GM23338 (cell line): ENCODE measurements around the gene FAM149B1. TPM values are rescaled to one million over a fixed set of nuclear protein-coding genes. Genes with fewer than 3 reads are reported as not detected.

Experiments used
- ATAC-seq: fragments of 200-7000 bp; cut with Tn5 transposase; 3 replicates; pipeline ENCODE4 v1.9.1; 2020
- DNase-seq: peaks from one replicate; pipeline ENCODE4 v3.0.0-alpha.2; 2015; ENCODE audit warnings: low spot score
- H2AFZ ChIP-seq: fragments of 200-600 bp; sonication (generic); 2 replicates; pipeline ENCODE4 v1.8.0; 2016; ENCODE audit warnings: antibody characterized with exemption, mild to moderate bottlenecking, moderate library complexity
- H3F3A ChIP-seq: fragments of 200-600 bp; sonication (generic); replicated peaks from 2 replicates; pipeline ENCODE4 v1.8.0; 2017; ENCODE audit warnings: antibody characterized with exemption, mixed run types, low read depth
- H3K27ac ChIP-seq: fragments of 200-600 bp; sonication (generic); 2 replicates; pipeline ENCODE4 v1.6.1; 2016; ENCODE audit warnings: low read depth
- H3K27me3 ChIP-seq: fragments of 200-600 bp; sonication (generic); 2 replicates; pipeline ENCODE4 v1.8.0; 2016; ENCODE audit warnings: mild to moderate bottlenecking, mixed run types, moderate library complexity; ENCODE audit not compliant: insufficient read depth
- H3K36me3 ChIP-seq: fragments of 200-600 bp; sonication (generic); 2 replicates; pipeline ENCODE4 v1.8.0; 2016; ENCODE audit warnings: mild to moderate bottlenecking; ENCODE audit not compliant: insufficient read depth
- H3K4me1 ChIP-seq: fragments of 200-600 bp; sonication (generic); 2 replicates; pipeline ENCODE4 v1.8.0; 2016; ENCODE audit warnings: mild to moderate bottlenecking, moderate library complexity; ENCODE audit not compliant: insufficient read depth
- H3K4me2 ChIP-seq: fragments of 200-600 bp; sonication (generic); 2 replicates; pipeline ENCODE4 v1.7.1; 2017; ENCODE audit warnings: mixed run types
- H3K4me3 ChIP-seq: fragments of 200-600 bp; sonication (generic); 2 replicates; pipeline ENCODE4 v1.6.1; 2016; ENCODE audit warnings: mixed run types
- H3K79me2 ChIP-seq: fragments of 200-600 bp; sonication (generic); replicated peaks from 2 replicates; pipeline ENCODE4 v1.8.0; 2017; ENCODE audit warnings: mild to moderate bottlenecking; ENCODE audit not compliant: insufficient read depth
- H3K9me2 ChIP-seq: fragments of 200-600 bp; sonication (generic); 2 replicates; pipeline ENCODE4 v1.8.0; 2017; ENCODE audit not compliant: insufficient read depth
- H4K20me1 ChIP-seq: fragments of 200-600 bp; sonication (generic); replicated peaks from 2 replicates; pipeline ENCODE4 v1.8.0; 2017; ENCODE audit warnings: mild to moderate bottlenecking; ENCODE audit not compliant: insufficient read depth
- H3K27ac Mint-ChIP-seq: 2 replicates; pipeline ENCODE4 v1.8.0; 2020; ENCODE audit warnings: inconsistent platforms, mild to moderate bottlenecking, moderate library complexity, mixed read lengths
- H3K27me3 Mint-ChIP-seq: 3 replicates; pipeline ENCODE4 v1.8.0; 2022; ENCODE audit warnings: low read depth, mild to moderate bottlenecking, moderate library complexity, mixed read lengths, inconsistent platforms; ENCODE audit not compliant: insufficient read depth, poor library complexity
- H3K36me3 Mint-ChIP-seq: 3 replicates; pipeline ENCODE4 v1.8.0; 2021; ENCODE audit warnings: low read depth, mild to moderate bottlenecking, inconsistent platforms, moderate library complexity, mixed read lengths
- H3K4me1 Mint-ChIP-seq: 3 replicates; pipeline ENCODE4 v1.8.0; 2020; ENCODE audit warnings: mild to moderate bottlenecking, inconsistent platforms, mixed read lengths
- H3K4me3 Mint-ChIP-seq: 3 replicates; pipeline ENCODE4 v1.8.0; 2021; ENCODE audit warnings: moderate library complexity, mild to moderate bottlenecking, inconsistent platforms, mixed read lengths
- H3K9me3 Mint-ChIP-seq: 3 replicates; pipeline ENCODE4 v1.8.0; 2020; ENCODE audit warnings: moderate library complexity, mild to moderate bottlenecking, inconsistent platforms, mixed read lengths
- CREB1 ChIP-seq: fragments of 250-450 bp; sonication (Bioruptor Pico); IDR thresholded peaks from 2 replicates; pipeline ENCODE4 v1.5.0; 2020; ENCODE audit warnings: low read depth, mild to moderate bottlenecking, moderate library complexity
- CTCF ChIP-seq, 2 experiments: fragments of 200-600 bp in 1 of 2; sonication (generic) in 1 of 2; conservative IDR thresholded peaks; 2 replicates each; pipeline versions ENCODE4 v1.5.1 to v1.6.1; 2016 to 2017; ENCODE audit warnings: antibody characterized with exemption in 2 of 2, low read depth in 2 of 2, mild to moderate bottlenecking in 2 of 2, moderate library complexity in 1 of 2
- ETS1 ChIP-seq: IDR thresholded peaks from 2 replicates; pipeline ENCODE4 v1.6.1; 2016; ENCODE audit warnings: antibody characterized with exemption
- EZH2 ChIP-seq: fragments of 200-600 bp; sonication (generic); IDR thresholded peaks from one replicate; pipeline ENCODE4 v1.8.0; 2017; ENCODE audit warnings: antibody characterized with exemption, mild to moderate bottlenecking, low read depth; ENCODE audit not compliant: unreplicated experiment
- JUNB ChIP-seq: IDR thresholded peaks from one replicate; pipeline ENCODE4 v1.6.1; 2016; ENCODE audit warnings: antibody characterized with exemption; ENCODE audit not compliant: unreplicated experiment
- NANOG ChIP-seq: IDR thresholded peaks from 2 replicates; pipeline ENCODE4 v1.6.1; 2016; ENCODE audit warnings: antibody characterized with exemption, borderline replicate concordance
- REST ChIP-seq: IDR thresholded peaks from one replicate; pipeline ENCODE4 v1.6.1; 2018; ENCODE audit warnings: antibody characterized with exemption; ENCODE audit not compliant: unreplicated experiment
- ZNF114 ChIP-seq: fragments of 250-450 bp; sonication (Bioruptor Pico); IDR thresholded peaks from 2 replicates; pipeline ENCODE4 v1.5.0; 2020; ENCODE audit warnings: mild to moderate bottlenecking, moderate library complexity
- ZNF331 ChIP-seq: fragments of 250-450 bp; sonication (Bioruptor Pico); IDR thresholded peaks from 2 replicates; pipeline ENCODE4 v1.5.0; 2020; ENCODE audit warnings: low read depth, mild to moderate bottlenecking, moderate library complexity
- ZNF462 ChIP-seq: fragments of 250-450 bp; sonication (Bioruptor Pico); IDR thresholded peaks from 2 replicates; pipeline ENCODE4 v1.5.0; 2020; ENCODE audit warnings: mild to moderate bottlenecking, moderate library complexity
- polyA plus RNA-seq: library from polyadenylated mRNA; unstranded; fragments of >200 nt; fragmentation: Nextera tagmentation; extraction: Ambion mirVana; gene quantifications from 2 replicates; pipeline ENCODE4 v1.2.1, GENCODE V29; 2016
- total RNA-seq: library from RNA; depleted of rRNA; stranded (reverse); fragments of >200 nt; shearing (Covaris generic); gene quantifications from 2 replicates; pipeline ENCODE4 v1.2.3, GENCODE V29; 2014

FAM149B1 gene
- total and polyA plus RNA-seq, 2 experiments from 2014 or later: 11.2 to 19.3 TPM

GRCh38 chr10:73228247-73228646 lies 60.3 kb downstream of the FAM149B1 start (continued):
- TF ChIP-seq ZNF462 (CRISPR knock-in tag) (no peak), JUNB (no peak), CTCF (conservative IDR thresholded peaks at IDR 0.05; ENCODE audit: low read depth in 2 of 2) (no peak), NANOG (no peak), ZNF114 (CRISPR knock-in tag) (no peak), EZH2 (no peak), CREB1 (CRISPR knock-in tag) (no peak), ZNF331 (no peak)

GRCh38 chr10:73229567-73229966 lies 61.6 kb downstream of the FAM149B1 start:
- H3K36me3 ChIP-seq: peaks cover 4% of the 10 kb centered on the region; the same call in 1 of the 2 replicates
- no peak overlapping the region for H3K27ac ChIP-seq
- H3K4me1 ChIP-seq: no peaks in the 10 kb centered on the region
- H3K36me3 Mint-ChIP-seq: peaks cover 4% of the 10 kb centered on the region
- H3K9me3 Mint-ChIP-seq: no peaks in the 10 kb centered on the region
- no peaks in the 10 kb centered on the region for H3K27me3 Mint-ChIP-seq
- no peaks in the 10 kb centered on the region for H3K4me1 Mint-ChIP-seq
- DNase-seq: no peak
- H3K4me3 Mint-ChIP-seq: no peak overlapping the region
- H3K27ac Mint-ChIP-seq: no peak overlapping the region
- H3K9me2 ChIP-seq: no peaks in the 10 kb centered on the region; the same call in 1 of the 2 replicates
- peaks cover 6% of the 10 kb centered on the region; the same call in 1 of the 2 replicates for H4K20me1 ChIP-seq
- no peak for ATAC-seq
- H2AFZ ChIP-seq: no peak overlapping the region
- H3K27me3 ChIP-seq: no peaks in the 10 kb centered on the region
- H3K4me3 ChIP-seq: no peak overlapping the region
- H3K79me2 ChIP-seq: no peaks in the 10 kb centered on the region
- no peak overlapping the region for H3K4me2 ChIP-seq
- H3F3A ChIP-seq: no peaks in the 10 kb centered on the region
- TF ChIP-seq CREB1 (CRISPR knock-in tag): no peak
- no peak for TF ChIP-seq NANOG
- TF ChIP-seq EZH2: no peak
- TF ChIP-seq REST: no peak
- no peak for TF ChIP-seq ETS1
- TF ChIP-seq CTCF (conservative IDR thresholded peaks at IDR 0.05; ENCODE audit: low read depth in 2 of 2): no peak
